Adrenal gland (tissue), 5 donors: Measurements from ENCODE around the gene KCNAB2.

Source experiments
- POLR2A ChIP-seq, 2 donors: fragments of 450-650 bp; IDR thresholded peaks; one replicate each; pipeline ENCODE4 v1.6.1; 2017; ENCODE audit warnings: antibody characterized with exemption in 2 of 2, mild to moderate bottlenecking in 2 of 2, moderate library complexity in 1 of 2
- TF ChIP-seq, protein P1 (sequence below), 6 experiments: fragments of 450-650 bp in 4 of 6; fragments of 200-600 bp in 2 of 6; sonication (generic) in 1 of 6; IDR thresholded peaks; 1 replicate in 5 of 6; 2 replicates in 1 of 6; pipeline versions ENCODE4 v1.5.1 to v1.8.0; 2016 to 2021; ENCODE audit warnings: antibody characterized with exemption in 6 of 6, mild to moderate bottlenecking in 2 of 6, moderate library complexity in 1 of 6
- donor health status: DM: no; HTN: no; CAD: no.

DNA sequence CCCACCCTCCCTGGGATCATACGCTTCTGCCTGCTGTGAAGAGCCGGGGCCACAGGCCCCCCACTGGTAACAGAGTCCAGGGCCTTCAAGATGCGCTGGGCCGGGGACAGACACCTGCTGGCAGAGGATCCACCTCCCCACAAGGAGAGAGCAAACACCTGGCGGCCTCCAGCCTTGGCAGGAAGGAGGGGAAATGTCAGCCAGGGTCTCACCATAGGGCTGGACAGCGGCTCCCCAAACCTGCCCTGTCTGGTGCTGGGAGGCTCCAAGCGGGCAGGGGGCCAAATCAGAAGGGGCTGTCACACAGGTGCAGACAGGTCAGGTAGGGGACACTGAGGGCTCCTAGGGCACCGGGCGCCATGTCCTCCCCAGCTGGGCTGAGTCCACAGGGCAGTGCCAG lies 58.9 kb downstream of the KCNAB2 start:
- TF ChIP-seq, protein P1, sequence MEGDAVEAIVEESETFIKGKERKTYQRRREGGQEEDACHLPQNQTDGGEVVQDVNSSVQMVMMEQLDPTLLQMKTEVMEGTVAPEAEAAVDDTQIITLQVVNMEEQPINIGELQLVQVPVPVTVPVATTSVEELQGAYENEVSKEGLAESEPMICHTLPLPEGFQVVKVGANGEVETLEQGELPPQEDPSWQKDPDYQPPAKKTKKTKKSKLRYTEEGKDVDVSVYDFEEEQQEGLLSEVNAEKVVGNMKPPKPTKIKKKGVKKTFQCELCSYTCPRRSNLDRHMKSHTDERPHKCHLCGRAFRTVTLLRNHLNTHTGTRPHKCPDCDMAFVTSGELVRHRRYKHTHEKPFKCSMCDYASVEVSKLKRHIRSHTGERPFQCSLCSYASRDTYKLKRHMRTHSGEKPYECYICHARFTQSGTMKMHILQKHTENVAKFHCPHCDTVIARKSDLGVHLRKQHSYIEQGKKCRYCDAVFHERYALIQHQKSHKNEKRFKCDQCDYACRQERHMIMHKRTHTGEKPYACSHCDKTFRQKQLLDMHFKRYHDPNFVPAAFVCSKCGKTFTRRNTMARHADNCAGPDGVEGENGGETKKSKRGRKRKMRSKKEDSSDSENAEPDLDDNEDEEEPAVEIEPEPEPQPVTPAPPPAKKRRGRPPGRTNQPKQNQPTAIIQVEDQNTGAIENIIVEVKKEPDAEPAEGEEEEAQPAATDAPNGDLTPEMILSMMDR (IDR thresholded peaks at IDR 0.05): no peak
- no peak for TF ChIP-seq POLR2A (IDR thresholded peaks at IDR 0.05)
